Lower leg skin (tissue), 4 donors: Measurements from ENCODE around the gene FAM110A. TPM values are rescaled to one million over a fixed set of nuclear protein-coding genes. Genes with fewer than 3 reads are reported as not detected.
"Not testable (repeated sequence)": the region's sequence is repeated elsewhere in the genome, so short reads cannot be mapped to it uniquely, and the experiment has no call there.

Experiments used
- DNase-seq, 2 donors: peaks; one replicate each; pipeline ENCODE4 v3.0.0-alpha.2; 2019; ENCODE audit warnings: low spot score in 2 of 2
- H3K4me3 ChIP-seq: fragments of 200-600 bp; sonication (generic); 2 replicates; pipeline ENCODE4 v1.5.1; 2017; ENCODE audit warnings: mild to moderate bottlenecking, low read depth; ENCODE audit not compliant: poor library complexity, severe bottlenecking
- POLR2A ChIP-seq, 2 donors: fragments of 450-650 bp; IDR thresholded peaks; one replicate each; pipeline ENCODE4 v1.6.1; 2016 to 2017; ENCODE audit warnings: antibody characterized with exemption in 2 of 2, mild to moderate bottlenecking in 1 of 2, moderate library complexity in 1 of 2
- WGBS, 2 donors: methylation state at CpG; one replicate each; pipeline ENCODE4 v1.1.5; 2018; 5-methylcytosine and 5-hydroxymethylcytosine counted together
- intact Hi-C: fragments of 100-400 bp; cut with DNase I; formaldehyde crosslinking; loops from one replicate; pipeline ENCODE4 v1.15.0; 2023; ENCODE audit warnings: low total_unique reads
- total RNA-seq, 4 donors: library from RNA; depleted of rRNA; stranded (reverse); fragments of >200 nt; gene quantifications; one replicate each; pipeline ENCODE4 v1.1.0, GENCODE V29; 2016
- TF ChIP-seq, protein P1 (sequence below), 3 donors: fragments of 450-650 bp; IDR thresholded peaks; one replicate each; pipeline ENCODE4 v1.5.1; 2016; ENCODE audit warnings: antibody characterized with exemption in 3 of 3, mild to moderate bottlenecking in 3 of 3, moderate library complexity in 2 of 3

FAM110A gene
- total RNA-seq, 4 donors from 2014 or later, result 66.3 to 107 (median 82.5) TPM

GRCh38 chr20:801678-802077 is 31.8 kb upstream of the FAM110A start:
- WGBS, 2 donors, result 81 to 83% methylated on average over 3 of the region's 3 CpGs
- TF ChIP-seq, protein P1, sequence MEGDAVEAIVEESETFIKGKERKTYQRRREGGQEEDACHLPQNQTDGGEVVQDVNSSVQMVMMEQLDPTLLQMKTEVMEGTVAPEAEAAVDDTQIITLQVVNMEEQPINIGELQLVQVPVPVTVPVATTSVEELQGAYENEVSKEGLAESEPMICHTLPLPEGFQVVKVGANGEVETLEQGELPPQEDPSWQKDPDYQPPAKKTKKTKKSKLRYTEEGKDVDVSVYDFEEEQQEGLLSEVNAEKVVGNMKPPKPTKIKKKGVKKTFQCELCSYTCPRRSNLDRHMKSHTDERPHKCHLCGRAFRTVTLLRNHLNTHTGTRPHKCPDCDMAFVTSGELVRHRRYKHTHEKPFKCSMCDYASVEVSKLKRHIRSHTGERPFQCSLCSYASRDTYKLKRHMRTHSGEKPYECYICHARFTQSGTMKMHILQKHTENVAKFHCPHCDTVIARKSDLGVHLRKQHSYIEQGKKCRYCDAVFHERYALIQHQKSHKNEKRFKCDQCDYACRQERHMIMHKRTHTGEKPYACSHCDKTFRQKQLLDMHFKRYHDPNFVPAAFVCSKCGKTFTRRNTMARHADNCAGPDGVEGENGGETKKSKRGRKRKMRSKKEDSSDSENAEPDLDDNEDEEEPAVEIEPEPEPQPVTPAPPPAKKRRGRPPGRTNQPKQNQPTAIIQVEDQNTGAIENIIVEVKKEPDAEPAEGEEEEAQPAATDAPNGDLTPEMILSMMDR (IDR thresholded peaks at IDR 0.05), result no peak
- no peak for TF ChIP-seq POLR2A (IDR thresholded peaks at IDR 0.05)
- DNase-seq, result no peak
- intact Hi-C loops, result no loop called here
- no peak overlapping the region for H3K4me3 ChIP-seq

- intact Hi-C loops, result no loop called here
- DNase-seq, result no peak
- H3K4me3 ChIP-seq, result no peak overlapping the region
- 10 to 28% methylated on average over 1 of the region's 1 CpG for WGBS, 2 donors
- TF ChIP-seq POLR2A (IDR thresholded peaks at IDR 0.05), result no peak
- TF ChIP-seq, protein P1 (IDR thresholded peaks at IDR 0.05), result no peak
Measured at GRCh38 chr20:805713-806112, 27.8 kb upstream of the FAM110A start.

- 49 to 54% methylated on average over 13 of the region's 13 CpGs for WGBS, 2 donors
- DNase-seq, result peak in 1 of 2 donors; percentile 60
- intact Hi-C loops, H3K4me3 ChIP-seq: not testable (repeated sequence)
Measured at GRCh38 chr20:811776-812434, 21.6 kb upstream of the FAM110A start.

GRCh38 chr20:812435-812814 is 21.1 kb upstream of the FAM110A start:
- intact Hi-C loops, H3K4me3 ChIP-seq: not testable (repeated sequence)
- DNase-seq, result peak in 1 of 2 donors; percentile 70
- WGBS, 2 donors, result 37 to 46% methylated on average over 2 of the region's 2 CpGs

DNA sequence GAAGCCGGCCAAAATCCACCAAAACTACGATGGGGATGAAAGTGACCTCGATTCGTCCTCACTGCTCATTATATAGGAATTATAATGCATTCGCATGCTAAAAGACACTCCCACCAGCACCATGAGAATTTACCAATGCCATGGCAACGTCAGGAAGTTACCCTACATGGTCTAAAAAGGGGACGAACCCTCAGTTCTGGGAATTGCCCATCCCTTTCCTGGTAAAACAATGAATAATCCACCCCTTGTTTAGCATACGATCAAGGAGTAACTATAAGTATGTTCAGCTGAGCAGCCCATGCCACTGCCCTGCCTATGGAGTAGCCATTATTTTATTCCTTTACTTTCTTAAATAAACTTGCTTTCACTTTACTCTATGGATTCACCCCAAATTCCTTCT is 20.1 kb upstream of the FAM110A start:
- 45 to 49% methylated on average over 8 of the region's 8 CpGs for WGBS, 2 donors
- no peak overlapping the region for H3K4me3 ChIP-seq
- no peak for DNase-seq
- TF ChIP-seq POLR2A (IDR thresholded peaks at IDR 0.05), result no peak
- TF ChIP-seq, protein P1 (IDR thresholded peaks at IDR 0.05), result no peak
- intact Hi-C loops, result no loop called here

DNA sequence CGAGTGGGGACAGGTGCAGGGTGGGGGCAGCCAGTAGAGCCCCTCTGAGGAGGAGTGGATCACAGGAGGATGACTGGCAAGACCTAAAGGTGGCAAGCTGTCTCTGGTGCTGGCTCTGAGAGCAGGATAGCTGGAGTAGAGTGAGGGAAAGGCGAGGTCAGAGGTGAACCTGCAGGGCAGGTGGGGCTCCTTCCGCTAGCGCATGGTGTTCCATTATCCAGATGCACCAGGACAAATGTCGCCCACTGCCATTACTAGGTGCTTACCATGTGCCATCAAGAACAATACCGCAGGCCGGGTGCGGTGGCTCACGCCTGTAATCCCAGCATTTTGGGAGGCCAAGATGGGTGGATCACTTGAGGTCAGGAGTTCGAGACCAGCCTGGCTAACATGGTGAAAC is 18.3 kb upstream of the FAM110A start:
- intact Hi-C loops, result no loop called here
- 85 to 87% methylated on average over 10 of the region's 10 CpGs for WGBS, 2 donors
- DNase-seq, result peak in 1 of 2 donors; percentile 76
- TF ChIP-seq, protein P1 (IDR thresholded peaks at IDR 0.05), result no peak
- TF ChIP-seq POLR2A (IDR thresholded peaks at IDR 0.05), result no peak
- no peak overlapping the region for H3K4me3 ChIP-seq
